Measurements from ENCODE around the gene ROBO2. TPM values are rescaled to one million over a fixed set of nuclear protein-coding genes. Genes with fewer than 3 reads are reported as not detected.

The ROBO2 gene, protein sequence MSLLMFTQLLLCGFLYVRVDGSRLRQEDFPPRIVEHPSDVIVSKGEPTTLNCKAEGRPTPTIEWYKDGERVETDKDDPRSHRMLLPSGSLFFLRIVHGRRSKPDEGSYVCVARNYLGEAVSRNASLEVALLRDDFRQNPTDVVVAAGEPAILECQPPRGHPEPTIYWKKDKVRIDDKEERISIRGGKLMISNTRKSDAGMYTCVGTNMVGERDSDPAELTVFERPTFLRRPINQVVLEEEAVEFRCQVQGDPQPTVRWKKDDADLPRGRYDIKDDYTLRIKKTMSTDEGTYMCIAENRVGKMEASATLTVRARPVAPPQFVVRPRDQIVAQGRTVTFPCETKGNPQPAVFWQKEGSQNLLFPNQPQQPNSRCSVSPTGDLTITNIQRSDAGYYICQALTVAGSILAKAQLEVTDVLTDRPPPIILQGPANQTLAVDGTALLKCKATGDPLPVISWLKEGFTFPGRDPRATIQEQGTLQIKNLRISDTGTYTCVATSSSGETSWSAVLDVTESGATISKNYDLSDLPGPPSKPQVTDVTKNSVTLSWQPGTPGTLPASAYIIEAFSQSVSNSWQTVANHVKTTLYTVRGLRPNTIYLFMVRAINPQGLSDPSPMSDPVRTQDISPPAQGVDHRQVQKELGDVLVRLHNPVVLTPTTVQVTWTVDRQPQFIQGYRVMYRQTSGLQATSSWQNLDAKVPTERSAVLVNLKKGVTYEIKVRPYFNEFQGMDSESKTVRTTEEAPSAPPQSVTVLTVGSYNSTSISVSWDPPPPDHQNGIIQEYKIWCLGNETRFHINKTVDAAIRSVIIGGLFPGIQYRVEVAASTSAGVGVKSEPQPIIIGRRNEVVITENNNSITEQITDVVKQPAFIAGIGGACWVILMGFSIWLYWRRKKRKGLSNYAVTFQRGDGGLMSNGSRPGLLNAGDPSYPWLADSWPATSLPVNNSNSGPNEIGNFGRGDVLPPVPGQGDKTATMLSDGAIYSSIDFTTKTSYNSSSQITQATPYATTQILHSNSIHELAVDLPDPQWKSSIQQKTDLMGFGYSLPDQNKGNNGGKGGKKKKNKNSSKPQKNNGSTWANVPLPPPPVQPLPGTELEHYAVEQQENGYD (N-terminal part only)
- total RNA-seq: 10 to 100 TPM in 3 of 7 donors, 1 to 10 TPM in 4; 3.9 to 14.8 (median 6.4) TPM
- 1 to 10 TPM in 1 of 3 donors, under 1 TPM in 2; 0.41 to 1.4 (median 0.83) TPM for polyA plus RNA-seq
- long read RNA-seq, donor 1, partial matches to known transcripts: 8 of 8 reads
- long read RNA-seq, donor 1, other reads (novel, unspliced or antisense): 0 of 8 reads
- long read RNA-seq, donor 2: 0 reads

DNA sequence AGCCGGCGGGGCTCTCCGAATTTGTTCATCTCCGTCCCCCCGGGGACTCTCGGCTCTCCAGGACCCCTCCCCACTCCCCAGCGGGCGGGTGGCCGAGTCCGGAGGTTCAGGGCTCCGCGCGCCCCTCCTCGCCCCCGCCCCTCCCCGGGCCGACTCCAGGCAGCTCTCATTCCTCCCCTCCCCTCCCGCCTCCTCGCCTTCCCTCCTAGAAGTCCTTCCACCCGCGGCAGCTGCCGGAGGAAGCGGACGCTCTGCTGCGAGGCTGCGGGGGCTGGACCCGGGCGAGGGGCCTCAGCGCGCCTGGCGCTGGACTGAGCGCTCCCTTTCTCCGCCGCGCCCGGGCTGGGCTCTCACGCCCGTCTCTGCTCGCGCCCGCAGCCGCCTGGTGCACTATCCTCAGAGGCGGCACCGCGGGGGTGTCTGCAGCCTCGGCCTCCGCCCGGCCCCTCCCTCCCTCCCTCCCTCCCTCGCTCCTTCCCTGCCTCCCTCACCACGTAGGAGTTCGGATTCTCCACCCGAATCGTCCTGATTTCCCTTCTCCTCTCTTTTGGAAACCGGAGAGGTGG lies at the start of gene ROBO2:
Gene ROBO2 (plus strand): TSS at position 494 of the 566 bp plus-strand sequence. CDS start 687 bp downstream, outside the sequence.
- peak within 1 kb of the TSS; percentile 18 to 67 (median 43) for H3K4me3 ChIP-seq
- intact Hi-C loops (cut with DNase I; ENCODE audit: low total_unique reads): loop anchor here (10.0 kb wide), 1 partner anchor 215 kb away; no protein-coding TSS in a partner anchor

DNA sequence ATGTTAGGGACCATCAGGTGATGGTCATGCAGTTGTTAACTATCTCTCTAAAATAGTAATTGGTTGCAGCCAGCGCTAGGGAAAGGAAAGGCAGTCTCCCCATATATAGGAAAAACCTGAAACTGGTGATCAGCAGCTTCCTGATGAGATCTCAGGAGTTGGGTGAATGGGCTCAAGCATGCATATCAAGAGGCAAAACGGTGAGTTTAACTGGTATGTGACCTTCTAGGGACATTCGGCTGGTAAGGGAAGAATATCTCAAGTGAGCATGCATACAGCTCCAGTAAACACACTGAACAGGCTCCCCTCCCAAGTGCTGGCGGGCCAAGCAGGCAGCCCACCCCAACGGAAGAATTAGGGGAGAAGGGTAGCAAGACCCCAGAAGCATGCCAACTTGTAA lies 49.3 kb upstream of the ROBO2 start:
- no peak for DNase-seq
- no peak overlapping the region for H3K27ac ChIP-seq
- WGBS, 5 donors: 69 to 84% (median 76%) methylated on average over 5 of the region's 5 CpGs

More for the DNA sequence above, at the start of gene ROBO2:
- DNase-seq: peak; percentile 75
- 1 to 13% (median 4%) methylated on average over 42 to 54 of the region's 54 CpGs for WGBS, 5 donors
- H3K27me3 ChIP-seq (replicated peaks in 1 of 7): peaks cover 0 to 52% (median 13%) of the 10 kb centered on the region in 7 donors
- peak within 1 kb of the TSS in 7 of 8 donors; percentile 27 to 62 (median 44) for H3K27ac ChIP-seq
- H3K4me1 ChIP-seq: peaks cover 0 to 16% (median 2%) of the 10 kb centered on the region in 6 donors
- no peak for TF ChIP-seq POLR2A (IDR thresholded peaks at IDR 0.05)
- TF ChIP-seq, protein P1, sequence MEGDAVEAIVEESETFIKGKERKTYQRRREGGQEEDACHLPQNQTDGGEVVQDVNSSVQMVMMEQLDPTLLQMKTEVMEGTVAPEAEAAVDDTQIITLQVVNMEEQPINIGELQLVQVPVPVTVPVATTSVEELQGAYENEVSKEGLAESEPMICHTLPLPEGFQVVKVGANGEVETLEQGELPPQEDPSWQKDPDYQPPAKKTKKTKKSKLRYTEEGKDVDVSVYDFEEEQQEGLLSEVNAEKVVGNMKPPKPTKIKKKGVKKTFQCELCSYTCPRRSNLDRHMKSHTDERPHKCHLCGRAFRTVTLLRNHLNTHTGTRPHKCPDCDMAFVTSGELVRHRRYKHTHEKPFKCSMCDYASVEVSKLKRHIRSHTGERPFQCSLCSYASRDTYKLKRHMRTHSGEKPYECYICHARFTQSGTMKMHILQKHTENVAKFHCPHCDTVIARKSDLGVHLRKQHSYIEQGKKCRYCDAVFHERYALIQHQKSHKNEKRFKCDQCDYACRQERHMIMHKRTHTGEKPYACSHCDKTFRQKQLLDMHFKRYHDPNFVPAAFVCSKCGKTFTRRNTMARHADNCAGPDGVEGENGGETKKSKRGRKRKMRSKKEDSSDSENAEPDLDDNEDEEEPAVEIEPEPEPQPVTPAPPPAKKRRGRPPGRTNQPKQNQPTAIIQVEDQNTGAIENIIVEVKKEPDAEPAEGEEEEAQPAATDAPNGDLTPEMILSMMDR (IDR thresholded peaks at IDR 0.05 in 8 of 11, conservative IDR thresholded peaks at IDR 0.05 in 3 of 11): no peak
- TF ChIP-seq POLR2AphosphoS5 (IDR thresholded peaks at IDR 0.05): peak in 2 of 3 donors; percentile 45 to 46
- no peaks in the 10 kb centered on the region for H3K9me3 ChIP-seq
- no peaks in the 10 kb centered on the region for H3K36me3 ChIP-seq

DNA sequence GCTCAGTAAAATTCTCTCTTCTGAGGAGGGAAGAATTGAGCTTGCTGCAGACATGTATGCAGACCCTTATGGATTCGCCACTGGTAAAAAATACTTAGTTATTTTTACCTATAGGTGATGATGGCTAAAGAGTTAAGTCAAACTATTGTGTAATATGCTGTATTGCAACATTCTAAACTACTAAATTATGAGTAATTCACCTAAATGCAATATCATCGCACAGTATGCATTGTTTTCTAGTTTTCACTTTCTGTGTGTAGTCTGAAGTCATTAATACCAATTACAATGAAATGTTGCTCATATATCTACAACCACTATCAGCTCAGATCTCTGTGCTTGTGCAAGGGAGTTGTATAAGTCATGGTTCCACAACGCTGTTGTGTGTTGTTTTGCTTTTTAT lies 48.7 kb upstream of the ROBO2 start:
- TF ChIP-seq POLR2AphosphoS5 (IDR thresholded peaks at IDR 0.05) (no peak), POLR2A (IDR thresholded peaks at IDR 0.05) (no peak)
- TF ChIP-seq, protein P1 (IDR thresholded peaks at IDR 0.05 in 8 of 11, conservative IDR thresholded peaks at IDR 0.05 in 3 of 11): no peak
- H3K4me3 ChIP-seq: no peak overlapping the region
- no peaks in the 10 kb centered on the region for H3K4me1 ChIP-seq
- DNase-seq: no peak
- intact Hi-C loops (cut with DNase I; ENCODE audit: low total_unique reads): no loop called here
- 80 to 92% (median 86%) methylated on average over 3 of the region's 3 CpGs for WGBS, 5 donors
- no peaks in the 10 kb centered on the region for H3K36me3 ChIP-seq
- no peak overlapping the region for H3K27ac ChIP-seq
- peaks cover 0 to 8% (median 0%) of the 10 kb centered on the region in 8 donors for H3K9me3 ChIP-seq
- H3K27me3 ChIP-seq (replicated peaks in 1 of 7): no peaks in the 10 kb centered on the region

More for the DNA sequence above, 49.3 kb upstream of the ROBO2 start:
- TF ChIP-seq, protein P1 (IDR thresholded peaks at IDR 0.05 in 8 of 11, conservative IDR thresholded peaks at IDR 0.05 in 3 of 11): no peak
- Histone ChIP-seq H3K9me3 (peaks cover 0 to 8% (median 0%) of the 10 kb centered on the region in 8 donors), H3K27me3 (replicated peaks in 1 of 7) (no peaks in the 10 kb centered on the region), H3K36me3 (no peaks in the 10 kb centered on the region), H3K4me1 (no peaks in the 10 kb centered on the region), H3K4me3 (no peak overlapping the region)
- intact Hi-C loops (cut with DNase I; ENCODE audit: low total_unique reads): no loop called here
